Ishikawa (cell line): ENCODE results near the gene CBY3.

Source experiments
- CEBPB ChIP-seq: IDR thresholded peaks from 2 replicates; pipeline ENCODE4 v1.6.1; 2012
- CREB1 ChIP-seq: IDR thresholded peaks from 2 replicates; pipeline ENCODE4 v1.6.1; 2012; ENCODE audit warnings: low read depth
- EGR1 ChIP-seq: IDR thresholded peaks from 2 replicates; pipeline ENCODE4 v1.6.1; 2012
- EP300 ChIP-seq: IDR thresholded peaks from 2 replicates; pipeline ENCODE4 v1.6.1; 2012; ENCODE audit warnings: borderline replicate concordance
- FOXM1 ChIP-seq: IDR thresholded peaks from 2 replicates; pipeline ENCODE4 v1.6.1; 2012; ENCODE audit warnings: low read depth, borderline replicate concordance
- MAX ChIP-seq: IDR thresholded peaks from 2 replicates; pipeline ENCODE4 v1.6.1; 2012
- NFIC ChIP-seq: IDR thresholded peaks from 2 replicates; pipeline ENCODE4 v1.6.1; 2012
- RAD21 ChIP-seq: IDR thresholded peaks from 2 replicates; pipeline ENCODE4 v1.6.1; 2012; ENCODE audit warnings: low read depth
- REST ChIP-seq: IDR thresholded peaks from 2 replicates; pipeline ENCODE4 v1.6.1; 2012; ENCODE audit warnings: low read depth, mild to moderate bottlenecking
- TAF1 ChIP-seq: IDR thresholded peaks from 2 replicates; pipeline ENCODE4 v1.6.1; 2012; ENCODE audit warnings: low read depth, mild to moderate bottlenecking
- TCF12 ChIP-seq: IDR thresholded peaks from 2 replicates; pipeline ENCODE4 v1.6.1; 2012; ENCODE audit warnings: low read depth
- TEAD4 ChIP-seq: IDR thresholded peaks from 2 replicates; pipeline ENCODE4 v1.6.1; 2012
- USF1 ChIP-seq: IDR thresholded peaks from 2 replicates; pipeline ENCODE4 v1.6.1; 2012
- YY1 ChIP-seq: IDR thresholded peaks from 2 replicates; pipeline ENCODE4 v1.6.1; 2012; ENCODE audit warnings: low read depth
- ZBTB7A ChIP-seq: IDR thresholded peaks from 2 replicates; pipeline ENCODE4 v1.6.1; 2012; ENCODE audit warnings: low read depth

The CBY3 gene

GRCh38 chr5:179668391-179668790 is 12.4 kb downstream of the CBY3 start:
- peak; percentile 64 for TF ChIP-seq RAD21
- no peak for TF ChIP-seq EP300

- TF ChIP-seq NFIC: no peak
- no peak for TF ChIP-seq ZBTB7A
- no peak for TF ChIP-seq CEBPB
- TF ChIP-seq REST: no peak
- TF ChIP-seq EGR1: no peak
- no peak for TF ChIP-seq RAD21
- no peak for TF ChIP-seq CREB1
- no peak for TF ChIP-seq EP300
- no peak for TF ChIP-seq YY1
- TF ChIP-seq TCF12: no peak
- no peak for TF ChIP-seq USF1
- no peak for TF ChIP-seq MAX
- TF ChIP-seq FOXM1: no peak
- TF ChIP-seq TEAD4: no peak
- no peak for TF ChIP-seq TAF1
Observed at GRCh38 chr5:179648410-179648809, 32.4 kb downstream of the CBY3 start.
